NT2/D1 (cell line): ENCODE data around the gene HDAC10.
"Not testable (repeated sequence)": the region's sequence is repeated elsewhere in the genome, so short reads cannot be mapped to it uniquely, and the experiment has no call there.

Experiments used
- YY1 ChIP-seq: IDR thresholded peaks from 2 replicates; pipeline ENCODE4 v1.6.1; 2011; ENCODE audit not compliant: insufficient read length, insufficient read depth
- ZNF274 ChIP-seq: IDR thresholded peaks from 2 replicates; pipeline ENCODE4 v1.6.1; 2011; ENCODE audit warnings: mild to moderate bottlenecking, low read depth, low read length

DNA sequence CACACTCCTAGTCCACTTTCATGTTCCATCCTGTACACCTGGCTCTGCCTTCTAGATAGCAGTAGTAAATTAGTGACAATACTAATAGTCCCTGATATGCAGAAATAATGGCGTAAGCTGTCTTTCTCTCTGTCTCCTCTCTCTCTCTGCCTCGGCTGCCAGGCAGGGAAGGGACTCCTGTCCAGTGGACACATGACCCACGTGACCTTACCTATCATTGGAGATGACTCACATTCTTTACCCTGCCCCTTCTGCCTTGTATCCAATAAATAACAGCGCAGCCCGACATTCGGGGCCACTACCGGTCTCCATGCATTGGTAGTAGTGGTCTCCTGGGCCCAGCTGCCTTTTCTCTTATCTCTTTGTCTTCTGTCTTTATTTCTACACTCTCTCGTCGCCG, 22.7 kb upstream of the HDAC10 start:
- TF ChIP-seq ZNF274, YY1: not testable (repeated sequence)
